ENCODE measurements around the gene GPC6.

The GPC6 gene

DNA sequence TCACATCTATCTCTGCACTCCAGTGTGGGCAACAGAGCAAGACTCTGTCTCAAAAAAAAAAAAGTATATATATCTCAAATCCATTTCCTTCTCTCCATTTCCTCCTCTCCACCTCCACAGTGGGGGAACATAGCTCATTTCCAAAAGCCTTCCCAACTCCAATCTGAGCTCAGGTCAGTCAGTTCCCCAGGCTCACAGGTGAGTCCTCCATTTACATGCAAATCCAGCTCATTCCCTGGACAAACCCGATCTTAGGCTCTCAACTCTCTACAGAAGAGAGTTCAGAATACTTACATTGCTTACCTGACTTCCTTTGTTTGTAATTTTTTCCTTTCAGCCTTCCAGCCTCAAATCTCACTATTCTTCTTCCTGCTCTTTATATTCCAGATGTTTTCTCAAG lies 518.3 kb downstream of the GPC6 start:
- no peak for DNase-seq (ENCODE audit: low read depth)
- no peak overlapping the region for H3K4me3 ChIP-seq (ENCODE audit: low read depth, low read length)
- no peak for TF ChIP-seq CTCF (IDR thresholded peaks at IDR 0.05; ENCODE audit: low read depth, low read length, missing control alignments)
- in situ Hi-C loops (cut with HindIII; ENCODE audit: low sequenced_read_pairs) = no loop called here

DNA sequence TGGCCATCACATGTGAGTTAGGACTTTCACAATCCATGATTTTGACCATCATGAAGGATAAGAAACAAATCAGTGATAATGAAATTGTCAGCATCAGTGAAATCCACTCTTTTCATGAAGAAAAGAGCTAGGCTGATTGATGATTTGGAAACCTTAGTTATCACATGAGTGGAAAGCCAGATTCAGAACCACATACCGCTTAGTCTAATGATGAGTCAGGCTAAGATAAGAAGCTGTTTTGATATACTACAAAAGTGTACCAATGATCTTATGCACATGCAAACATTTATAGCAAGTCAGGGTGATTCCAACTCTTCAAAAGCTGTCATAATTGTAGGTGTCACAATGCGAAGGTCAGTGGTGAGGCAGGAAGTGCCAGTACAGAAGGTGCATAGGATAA lies 519.3 kb downstream of the GPC6 start:
- DNase-seq (ENCODE audit: low read depth) = no peak
- in situ Hi-C loops (cut with HindIII; ENCODE audit: low sequenced_read_pairs) = no loop called here
- H3K4me3 ChIP-seq (ENCODE audit: low read depth, low read length) = no peak overlapping the region
- TF ChIP-seq CTCF (IDR thresholded peaks at IDR 0.05; ENCODE audit: low read depth, low read length, missing control alignments) = no peak

DNA sequence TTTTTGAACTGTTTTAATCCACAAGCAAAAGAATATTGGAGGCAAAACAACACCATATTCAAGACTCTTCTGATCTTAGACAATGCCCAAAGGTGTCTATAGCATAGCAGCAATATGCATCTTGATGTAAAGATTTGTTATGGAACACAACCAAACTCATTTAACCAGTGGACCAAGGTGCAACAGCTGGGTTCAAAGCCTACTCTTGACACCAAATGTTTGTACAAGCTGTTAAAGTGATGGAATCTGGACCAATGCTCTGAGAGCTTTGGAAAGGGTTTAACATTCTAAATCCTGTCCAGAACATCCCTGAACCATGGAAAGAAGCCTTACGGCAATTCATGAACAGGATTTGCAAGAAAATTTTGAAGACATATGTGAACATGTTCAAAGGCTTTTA lies 520.0 kb downstream of the GPC6 start:
- no peak for TF ChIP-seq CTCF (IDR thresholded peaks at IDR 0.05; ENCODE audit: low read depth, low read length, missing control alignments)
- DNase-seq (ENCODE audit: low read depth) = no peak
- H3K4me3 ChIP-seq (ENCODE audit: low read depth, low read length) = no peak overlapping the region
- in situ Hi-C loops (cut with HindIII; ENCODE audit: low sequenced_read_pairs) = no loop called here

GRCh38 chr13:93750676-93751075 lies 524.1 kb downstream of the GPC6 start:
- DNase-seq (ENCODE audit: low read depth) = no peak
- no peak for TF ChIP-seq CTCF (IDR thresholded peaks at IDR 0.05; ENCODE audit: low read depth, low read length, missing control alignments)
- H3K4me3 ChIP-seq (ENCODE audit: low read depth, low read length) = no peak overlapping the region
- in situ Hi-C loops (cut with HindIII; ENCODE audit: low sequenced_read_pairs) = no loop called here

- TF ChIP-seq CTCF (IDR thresholded peaks at IDR 0.05; ENCODE audit: low read depth, low read length, missing control alignments) = no peak
- no peak for DNase-seq (ENCODE audit: low read depth)
- no peak overlapping the region for H3K4me3 ChIP-seq (ENCODE audit: low read depth, low read length)
- in situ Hi-C loops (cut with HindIII; ENCODE audit: low sequenced_read_pairs) = no loop called here
These were observed 524.5 kb downstream of the GPC6 start for GRCh38 chr13:93751117-93751516.

DNA sequence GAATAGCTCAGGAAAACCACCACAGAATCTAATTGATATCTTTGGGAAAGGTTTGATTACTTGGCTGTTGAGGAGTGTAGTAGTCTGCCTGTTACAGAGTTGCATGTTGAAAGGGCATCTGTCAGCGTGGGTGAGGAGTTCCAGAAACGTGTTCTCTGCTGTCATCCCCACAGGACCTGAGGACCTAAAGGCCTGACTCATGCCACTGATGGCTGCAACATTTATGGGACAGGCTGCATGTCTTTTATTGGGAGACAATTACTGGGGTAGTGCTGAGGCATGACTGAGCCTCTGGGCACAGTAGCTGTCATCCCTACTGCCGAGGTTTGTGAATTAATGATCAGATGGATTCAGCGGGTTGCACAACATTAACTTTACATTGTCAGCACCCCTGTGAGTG lies 525.9 kb downstream of the GPC6 start:
- H3K4me3 ChIP-seq (ENCODE audit: low read depth, low read length) = no peak overlapping the region
- no peak for DNase-seq (ENCODE audit: low read depth)
- TF ChIP-seq CTCF (IDR thresholded peaks at IDR 0.05; ENCODE audit: low read depth, low read length, missing control alignments) = no peak
- in situ Hi-C loops (cut with HindIII; ENCODE audit: low sequenced_read_pairs) = no loop called here

- no peak for DNase-seq (ENCODE audit: low read depth)
- in situ Hi-C loops (cut with HindIII; ENCODE audit: low sequenced_read_pairs) = no loop called here
- TF ChIP-seq CTCF (IDR thresholded peaks at IDR 0.05; ENCODE audit: low read depth, low read length, missing control alignments) = no peak
These were observed 527.0 kb downstream of the GPC6 start for GRCh38 chr13:93753639-93754038.

More at GRCh38 chr13:93753639-93754038, 527.0 kb downstream of the GPC6 start:
- no peak overlapping the region for H3K4me3 ChIP-seq (ENCODE audit: low read depth, low read length)
